GM21825 (cell line): ENCODE results near the gene TSKU.
A peak's percentile ranks its signal among the peaks of the same experiment; 100 is the strongest.

Experiments
- ATAC-seq: cut with Tn5 transposase; IDR thresholded peaks from one replicate; pipeline ENCODE4 v1.9.1; 2021; ENCODE audit warnings: mild to moderate bottlenecking, moderate library complexity; ENCODE audit not compliant: unreplicated experiment

The TSKU gene

DNA sequence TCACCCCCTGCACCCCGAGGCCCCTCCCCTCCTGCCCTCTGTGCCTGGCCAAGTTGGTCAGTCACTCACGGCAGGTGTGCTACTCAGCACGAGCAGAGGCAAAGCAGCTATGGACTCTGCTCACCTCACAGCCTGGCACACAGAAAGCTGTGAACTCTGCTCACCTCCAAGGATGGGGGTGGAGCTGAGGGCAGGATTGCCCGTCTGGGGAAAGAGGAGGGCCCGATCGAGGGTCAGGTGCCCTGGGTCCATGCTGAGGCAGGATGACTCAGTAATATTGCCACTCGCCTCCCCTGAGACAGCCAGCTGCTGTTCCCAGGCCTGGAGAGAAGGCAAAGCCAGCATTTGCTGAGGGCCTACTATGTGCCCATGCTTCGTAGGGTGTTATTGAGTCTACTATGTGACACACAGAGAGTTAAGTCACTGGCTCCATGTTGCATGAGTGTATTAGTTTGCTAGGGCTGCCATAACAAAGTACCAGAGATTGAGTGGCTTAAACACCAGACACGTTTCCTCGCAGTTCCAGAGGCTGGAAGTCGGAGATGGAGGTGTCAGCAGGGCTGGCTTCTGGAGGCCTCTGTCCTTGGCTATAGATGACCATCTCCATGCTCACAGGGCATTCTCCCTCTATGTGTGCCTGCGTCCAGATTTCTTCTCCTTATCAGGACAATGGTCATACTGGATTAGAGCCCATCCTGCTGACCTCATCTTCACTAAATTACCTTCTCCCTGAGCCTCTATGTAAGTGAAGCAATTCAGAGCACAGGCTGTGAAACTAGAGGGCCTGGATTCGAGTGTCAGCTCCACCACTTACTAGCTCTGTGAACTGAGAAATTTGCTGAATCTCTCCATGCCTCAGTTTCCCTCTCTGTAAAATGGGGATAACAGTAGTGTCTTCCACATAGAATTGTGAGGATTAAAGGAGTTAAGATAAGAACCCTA lies 13.2 kb upstream of the TSKU start:
- ATAC-seq = no peak

DNA sequence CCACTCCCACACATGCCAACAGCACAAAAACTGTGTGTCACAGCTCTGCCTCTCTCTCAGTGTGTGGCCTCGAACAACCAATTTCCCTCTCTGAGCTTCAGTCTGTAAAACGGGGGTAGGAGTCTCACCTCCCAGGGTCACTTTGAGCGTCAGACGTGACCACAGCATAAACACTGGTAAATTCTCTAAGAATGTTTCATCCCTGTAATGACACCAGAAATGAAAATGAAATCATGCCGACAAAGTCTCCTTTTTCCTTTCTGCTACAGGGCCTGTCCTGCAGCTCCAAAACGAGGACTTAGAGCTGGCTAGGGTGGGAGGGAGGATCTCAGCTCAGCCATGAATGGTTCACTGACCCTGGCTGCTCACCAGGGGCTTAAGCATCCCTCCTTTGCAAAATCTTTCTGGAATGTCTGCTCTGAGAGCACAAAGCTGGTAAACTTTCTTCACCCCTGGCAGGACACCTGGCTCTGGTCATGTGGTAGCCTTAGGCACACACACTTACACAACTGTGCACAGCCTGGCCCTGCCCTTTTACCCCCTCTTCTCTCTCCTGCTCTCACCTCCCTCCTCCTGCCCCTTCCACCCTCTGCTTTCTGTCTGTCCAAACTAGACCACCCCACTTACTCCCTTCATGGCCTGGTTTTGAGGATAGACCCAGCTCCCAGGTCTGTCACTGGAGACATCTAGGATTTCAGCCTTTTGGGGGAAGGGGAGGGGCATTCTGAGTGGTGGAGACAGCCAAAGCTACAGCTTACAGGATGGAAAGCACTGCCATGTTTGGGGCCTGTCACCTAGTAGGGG lies 12.3 kb upstream of the TSKU start:
- ATAC-seq = no peak

- ATAC-seq = no peak
These were observed 11.6 kb upstream of the TSKU start for GRCh38 chr11:76771446-76772099.

GRCh38 chr11:76772100-76772782 lies 10.9 kb upstream of the TSKU start:
- ATAC-seq = no peak

DNA sequence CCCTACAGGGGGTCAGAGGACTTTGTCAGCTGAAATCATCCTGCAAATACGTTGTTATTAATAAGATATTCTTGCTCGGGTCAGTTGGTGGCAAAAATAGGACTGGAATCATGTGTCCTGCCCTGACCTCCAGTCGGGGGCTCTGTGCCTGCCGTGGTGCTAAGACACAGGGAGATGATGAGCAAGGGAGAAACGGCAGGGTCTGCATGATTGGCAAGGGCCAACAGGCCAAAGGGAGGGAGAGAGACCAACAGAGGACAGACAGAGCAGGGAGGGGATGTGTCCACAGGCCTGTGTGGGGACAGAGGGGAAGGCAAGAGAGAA lies 10.4 kb upstream of the TSKU start:
- ATAC-seq = no peak

DNA sequence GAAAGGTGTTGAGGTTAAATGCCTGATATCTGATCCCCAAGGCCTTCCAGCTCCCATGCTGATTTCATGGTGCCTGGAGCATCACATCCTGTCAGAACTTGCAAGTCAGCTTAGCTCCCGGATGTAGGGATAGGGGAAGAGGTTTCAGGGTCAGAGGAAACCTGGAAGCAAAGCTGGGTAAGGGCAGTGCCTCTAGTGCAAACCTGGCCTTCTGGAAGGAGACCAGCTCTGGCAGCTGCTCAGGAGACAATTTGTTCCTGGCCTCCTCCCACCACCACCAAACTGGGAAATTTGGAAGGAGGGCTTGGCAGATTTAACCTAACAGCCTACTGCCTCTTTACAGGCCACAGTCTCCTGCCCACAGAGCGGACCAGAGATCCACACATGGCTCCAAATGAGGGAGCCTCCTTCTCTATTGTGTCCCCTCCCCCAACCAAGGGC lies 9.2 kb upstream of the TSKU start:
- no peak for ATAC-seq

DNA sequence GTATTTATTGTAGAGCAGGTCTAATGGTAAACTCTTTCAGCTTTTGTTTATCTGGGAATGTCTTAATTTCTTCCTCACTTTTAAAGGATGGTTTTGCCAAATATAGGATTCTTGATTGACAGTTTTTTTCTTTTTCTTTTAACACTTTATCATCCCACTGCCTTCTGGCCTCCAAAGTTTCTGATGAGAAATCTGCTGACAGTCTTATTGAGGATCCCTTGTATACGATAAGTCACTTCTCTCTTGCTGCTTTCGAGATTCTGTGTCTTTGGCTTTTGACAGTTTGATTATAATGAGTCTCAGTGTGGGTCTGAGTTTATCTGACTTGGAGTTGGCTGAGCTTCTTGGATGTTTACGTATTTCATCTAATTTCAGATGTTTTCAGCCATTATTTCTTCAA lies 6.7 kb upstream of the TSKU start:
- ATAC-seq = no peak

- no peak for ATAC-seq
These were observed 5.9 kb upstream of the TSKU start for GRCh38 chr11:76777305-76777704.

- ATAC-seq = no peak
These were observed 5.3 kb upstream of the TSKU start for GRCh38 chr11:76777876-76778275.

DNA sequence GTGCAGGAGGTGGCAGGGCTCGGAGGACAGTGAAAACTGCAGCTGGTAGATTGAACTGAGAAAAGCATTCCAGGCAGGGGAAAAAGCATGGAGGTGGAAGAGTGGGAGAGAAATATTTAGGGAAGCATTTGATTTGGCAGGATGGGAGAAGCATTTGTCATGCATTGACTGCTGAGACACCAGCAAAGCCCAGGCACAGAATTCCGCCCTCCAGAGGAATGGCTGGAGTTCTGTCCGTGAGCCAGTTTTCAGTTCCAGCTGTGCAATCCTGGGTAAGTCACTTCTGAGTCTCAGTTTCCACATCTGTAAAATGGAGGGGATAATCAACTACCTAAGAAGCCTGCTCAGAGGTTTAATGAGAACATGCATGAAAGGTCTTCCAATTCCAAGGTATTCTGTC lies 4.3 kb upstream of the TSKU start:
- no peak for ATAC-seq

GRCh38 chr11:76781046-76781801 lies 1.9 kb upstream of the TSKU start:
- no peak for ATAC-seq

GRCh38 chr11:76781807-76782530 lies 1.2 kb upstream of the TSKU start:
- no peak for ATAC-seq

DNA sequence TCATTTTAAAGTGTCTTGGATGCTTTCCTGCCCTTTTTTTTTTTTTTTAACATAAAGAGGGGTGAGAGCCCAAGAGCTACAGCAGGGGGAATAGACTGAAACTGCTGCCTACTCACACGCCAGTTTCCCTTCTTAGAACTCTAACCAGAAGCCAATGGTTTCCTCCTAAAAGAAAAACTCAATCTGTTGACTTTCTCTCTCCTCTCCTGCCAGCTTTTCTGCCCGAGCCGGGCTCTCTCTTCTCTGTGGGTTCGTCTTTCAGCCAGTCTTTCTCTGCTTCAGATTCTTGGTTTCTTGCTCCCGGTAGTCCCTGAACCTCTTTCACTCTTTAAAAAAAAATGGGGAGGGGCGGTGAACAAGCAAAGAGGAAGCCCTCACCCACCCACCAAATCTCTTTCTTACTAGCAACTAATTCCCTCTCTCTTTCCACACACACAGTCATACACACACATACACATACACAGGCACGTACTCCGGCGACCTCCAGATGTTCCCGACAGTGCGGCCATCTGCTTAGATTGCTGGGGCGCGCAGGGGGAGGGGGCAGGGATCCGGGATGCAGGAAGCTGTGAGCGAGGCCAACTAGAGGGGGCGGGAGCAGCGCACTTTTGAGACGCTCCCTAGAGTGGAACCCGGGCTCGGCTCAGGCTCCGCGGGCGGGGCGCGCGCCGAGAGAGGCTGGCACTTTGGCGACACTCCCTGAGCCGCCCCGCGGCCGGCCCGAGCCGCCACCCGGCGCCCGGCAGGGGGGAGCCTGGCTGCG lies 444 bp upstream of the TSKU start:
- ATAC-seq = peak; percentile 48

DNA sequence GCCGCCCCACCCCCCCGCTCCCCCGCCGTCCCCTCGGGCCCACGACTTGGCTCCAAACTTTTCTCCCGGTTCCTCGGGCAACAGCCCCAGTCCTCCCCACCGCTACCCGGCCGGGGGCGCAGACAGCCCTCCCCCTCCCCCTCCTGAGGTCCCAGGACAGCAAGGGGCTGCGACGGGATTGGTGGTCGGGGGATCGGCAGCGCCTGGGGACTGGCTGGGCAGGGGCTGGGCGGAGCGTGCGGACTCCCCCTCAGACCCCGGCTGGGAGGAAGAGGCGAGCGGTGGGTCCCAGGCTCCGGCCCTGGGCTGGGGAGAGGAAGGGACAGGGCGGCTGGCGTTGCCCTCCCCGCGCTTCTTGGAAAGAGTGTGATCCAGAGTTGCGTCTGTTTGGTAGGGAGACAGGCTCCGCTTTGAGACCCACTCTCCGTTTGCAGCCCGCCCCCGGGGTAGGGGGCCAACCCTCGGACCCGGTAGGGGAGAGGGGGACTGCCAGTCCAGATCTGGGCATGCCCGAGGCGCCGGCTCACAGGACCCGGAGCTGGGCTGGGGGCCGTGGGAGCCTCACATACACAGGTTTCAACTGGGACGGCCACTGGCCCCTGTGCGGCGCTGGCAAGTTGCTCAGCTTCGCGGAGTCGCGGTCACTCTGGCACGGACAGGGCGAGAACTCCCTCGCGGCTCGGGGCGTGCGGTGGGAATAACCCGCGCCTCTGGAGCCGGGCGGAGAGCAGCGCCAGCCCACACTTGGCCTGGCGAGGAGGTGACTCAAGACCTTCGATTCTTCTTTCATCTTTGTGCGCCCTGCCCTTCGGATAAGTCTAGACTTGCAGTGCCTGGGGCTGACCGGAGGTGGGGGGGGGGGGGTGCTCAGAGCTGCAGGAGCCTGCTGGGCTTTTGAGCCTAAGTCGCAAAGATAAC lies 999 bp downstream of the TSKU start:
- no peak for ATAC-seq

DNA sequence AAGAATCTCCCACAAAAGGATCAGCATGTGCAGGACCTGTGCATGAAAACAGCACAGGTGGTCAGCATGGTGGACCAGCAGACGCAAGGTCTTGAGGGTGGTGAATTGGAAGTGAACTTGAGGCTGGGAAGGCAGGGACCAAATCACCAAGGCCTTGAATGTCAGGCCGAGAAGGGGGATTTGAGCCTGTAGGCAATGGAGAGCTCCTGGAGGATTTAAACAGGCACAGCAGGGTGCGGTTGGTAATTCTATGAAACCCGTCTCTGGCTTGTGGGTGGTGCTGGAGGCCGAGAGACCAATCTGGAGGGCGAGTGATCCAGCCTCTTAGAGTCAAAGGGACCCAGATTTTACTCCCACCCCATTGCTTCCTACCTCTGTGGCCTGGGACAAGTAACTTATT lies 2.4 kb downstream of the TSKU start:
- ATAC-seq = no peak

DNA sequence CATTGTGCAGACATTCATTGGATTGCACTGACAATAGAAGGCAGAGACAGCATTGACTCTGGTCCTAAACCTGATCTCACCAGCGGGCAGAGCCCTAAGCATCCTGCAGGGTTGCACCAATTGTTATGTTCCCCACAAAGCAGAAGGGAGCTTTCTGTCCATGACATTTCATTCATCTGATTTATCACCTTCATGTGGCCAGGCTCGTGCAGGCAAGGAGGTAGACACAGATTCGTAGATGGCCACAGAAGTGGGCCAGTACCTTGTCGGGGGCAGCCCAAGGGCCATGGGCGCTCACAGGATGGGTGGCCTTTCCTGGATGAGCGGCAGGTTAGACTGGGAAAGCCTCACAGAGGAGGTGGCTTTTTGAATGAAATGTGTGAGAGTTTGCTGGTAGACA lies 2.9 kb downstream of the TSKU start:
- no peak for ATAC-seq

DNA sequence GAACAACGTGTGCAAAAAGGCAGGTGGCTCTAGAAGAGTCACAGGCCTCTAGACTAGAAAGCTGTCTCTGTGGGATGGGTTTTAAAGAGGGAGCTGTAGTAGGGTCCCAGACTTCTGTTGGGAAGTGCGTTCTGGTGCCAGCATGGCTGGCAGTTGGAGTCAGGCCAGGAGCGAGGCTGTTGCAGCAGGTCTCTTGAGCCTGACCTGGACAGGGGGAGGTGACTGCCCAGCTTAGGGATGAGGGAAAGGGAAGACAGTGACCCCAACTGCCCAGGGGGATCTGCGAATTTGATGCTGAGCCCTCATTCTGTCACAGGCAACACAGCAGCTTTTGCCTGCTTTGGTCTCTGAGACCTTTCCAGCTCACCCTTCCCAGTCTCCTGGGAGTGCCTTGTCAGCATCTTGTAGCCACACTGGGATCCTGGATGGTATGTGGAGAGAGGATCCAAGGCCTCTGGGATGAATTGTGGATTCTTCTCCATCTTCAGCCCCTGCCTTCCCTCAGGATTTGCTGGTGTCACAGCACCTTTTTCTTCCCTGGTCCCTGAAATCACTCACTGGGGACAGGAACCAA lies 3.4 kb downstream of the TSKU start:
- no peak for ATAC-seq

DNA sequence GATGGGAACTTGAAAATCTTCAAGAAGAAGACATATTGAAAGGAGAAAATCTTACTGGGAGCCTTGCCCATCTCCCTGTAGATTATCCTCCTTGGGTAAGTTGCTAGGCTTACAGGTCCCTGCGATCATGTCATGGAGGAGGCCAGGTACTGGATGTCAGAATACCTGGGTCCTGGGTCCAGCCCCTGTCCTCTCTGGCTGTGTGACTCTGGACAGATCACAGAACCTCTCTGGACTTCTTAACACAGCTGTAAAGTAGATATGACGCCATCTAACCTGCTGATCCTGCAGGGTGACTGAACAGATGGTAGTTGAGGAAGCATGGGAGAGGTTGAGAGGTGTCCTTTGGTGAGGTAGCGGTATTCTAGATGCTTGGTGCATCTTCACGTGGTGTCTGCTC lies 4.1 kb downstream of the TSKU start:
- ATAC-seq = no peak
